Activated CD8-positive, alpha-beta memory T cell treated with anti-CD3 and anti-CD28 coated beads for 36 hours (primary cell): ENCODE measurements around the gene CCSER1. TPM values are rescaled to one million over a fixed set of nuclear protein-coding genes. Genes with fewer than 3 reads are reported as not detected.
"Not testable (repeated sequence)": the region's sequence is repeated elsewhere in the genome, so short reads cannot be mapped to it uniquely, and the experiment has no call there.

ENCODE experiments used
- CTCF ChIA-PET: fragments of 350-600 bp; sonication (Branson Sonifier 250); formaldehyde crosslinking; loops from one replicate; lab custom pipeline; 2021; ENCODE audit warnings: antibody characterized with exemption; lab: Charles Lee
- POLR2A ChIA-PET: fragments of 350-600 bp; sonication (Branson Sonifier 250); formaldehyde crosslinking; loops from one replicate; lab custom pipeline; 2021; ENCODE audit warnings: antibody characterized with exemption; lab: Charles Lee
- total RNA-seq, 2 experiments: library from RNA; stranded (reverse); gene quantifications; one replicate each; pipeline ENCODE4 v1.2.3, GENCODE V29; 2021

CCSER1 gene
- total RNA-seq, 2 experiments from 2014 or later: 0.06 TPM; not detected in 1

GRCh38 chr4:90845777-90846176, 718.6 kb downstream of the CCSER1 start:
- ChIA-PET CTCF (no interaction called here), POLR2A (no interaction called here)

- CTCF ChIA-PET: no interaction called here
- POLR2A ChIA-PET: no interaction called here
Observed at GRCh38 chr4:90852237-90852636, 725.0 kb downstream of the CCSER1 start.

GRCh38 chr4:90855111-90855510, 727.9 kb downstream of the CCSER1 start:
- CTCF ChIA-PET: no interaction called here
- POLR2A ChIA-PET: no interaction called here

GRCh38 chr4:90857081-90857820, 730.1 kb downstream of the CCSER1 start:
- CTCF ChIA-PET: no interaction called here
- POLR2A ChIA-PET: no interaction called here

GRCh38 chr4:90875791-90876190, 748.6 kb downstream of the CCSER1 start:
- POLR2A ChIA-PET: no interaction called here
- CTCF ChIA-PET: no interaction called here

- POLR2A ChIA-PET: no interaction called here
- CTCF ChIA-PET: no interaction called here
Observed at GRCh38 chr4:90876296-90876695, 749.1 kb downstream of the CCSER1 start.

GRCh38 chr4:90883519-90883918, 756.3 kb downstream of the CCSER1 start:
- CTCF ChIA-PET: no interaction called here
- POLR2A ChIA-PET: no interaction called here

- CTCF ChIA-PET: no interaction called here
- POLR2A ChIA-PET: no interaction called here
Observed at GRCh38 chr4:90888571-90888970, 761.4 kb downstream of the CCSER1 start.

- CTCF ChIA-PET: no interaction called here
- POLR2A ChIA-PET: no interaction called here
Observed at GRCh38 chr4:90889171-90889570, 762.0 kb downstream of the CCSER1 start.

GRCh38 chr4:90903413-90903812, 776.2 kb downstream of the CCSER1 start:
- CTCF ChIA-PET: not testable (repeated sequence)

GRCh38 chr4:90904021-90904420, 776.8 kb downstream of the CCSER1 start:
- ChIA-PET POLR2A (no interaction called here), CTCF (no interaction called here)

More at GRCh38 chr4:90903413-90903812, 776.2 kb downstream of the CCSER1 start:
- POLR2A ChIA-PET: not testable (repeated sequence)

GRCh38 chr4:90906239-90906638, 779.0 kb downstream of the CCSER1 start:
- CTCF ChIA-PET: no interaction called here
- POLR2A ChIA-PET: no interaction called here

- POLR2A ChIA-PET, CTCF ChIA-PET: not testable (repeated sequence)
Observed at GRCh38 chr4:90911724-90912434, 784.7 kb downstream of the CCSER1 start.

GRCh38 chr4:90922174-90922573, 795.0 kb downstream of the CCSER1 start:
- ChIA-PET POLR2A (no interaction called here), CTCF (no interaction called here)

- ChIA-PET POLR2A (no interaction called here), CTCF (no interaction called here)
Observed at GRCh38 chr4:90926957-90927356, 799.8 kb downstream of the CCSER1 start.

- ChIA-PET CTCF (interaction anchor here (0.6 kb wide), 1 partner anchor 21 kb away, joined by 6 read pairs; no protein-coding TSS in a partner anchor), POLR2A (no interaction called here)
Observed at GRCh38 chr4:90943311-90943710, 816.1 kb downstream of the CCSER1 start.

- CTCF ChIA-PET: no interaction called here
- POLR2A ChIA-PET: no interaction called here
Observed at GRCh38 chr4:90946945-90947344, 819.8 kb downstream of the CCSER1 start.

- ChIA-PET CTCF (no interaction called here), POLR2A (no interaction called here)
Observed at GRCh38 chr4:90950385-90950841, 823.2 kb downstream of the CCSER1 start.

GRCh38 chr4:90951037-90951436, 823.8 kb downstream of the CCSER1 start:
- POLR2A ChIA-PET: no interaction called here
- CTCF ChIA-PET: no interaction called here

- ChIA-PET CTCF (no interaction called here), POLR2A (no interaction called here)
Observed at GRCh38 chr4:90958256-90958895, 831.2 kb downstream of the CCSER1 start.
